Bone marrow (tissue), 2 donors: ENCODE measurements around the gene ZNF569.
"Not testable (repeated sequence)": the region's sequence is repeated elsewhere in the genome, so short reads cannot be mapped to it uniquely, and the experiment has no call there.

Source experiments
- DNase-seq, 2 donors: peaks; one replicate each; lab custom pipeline; 2025; lab: John Stamatoyannopoulos, UW

Gene ZNF569

DNA sequence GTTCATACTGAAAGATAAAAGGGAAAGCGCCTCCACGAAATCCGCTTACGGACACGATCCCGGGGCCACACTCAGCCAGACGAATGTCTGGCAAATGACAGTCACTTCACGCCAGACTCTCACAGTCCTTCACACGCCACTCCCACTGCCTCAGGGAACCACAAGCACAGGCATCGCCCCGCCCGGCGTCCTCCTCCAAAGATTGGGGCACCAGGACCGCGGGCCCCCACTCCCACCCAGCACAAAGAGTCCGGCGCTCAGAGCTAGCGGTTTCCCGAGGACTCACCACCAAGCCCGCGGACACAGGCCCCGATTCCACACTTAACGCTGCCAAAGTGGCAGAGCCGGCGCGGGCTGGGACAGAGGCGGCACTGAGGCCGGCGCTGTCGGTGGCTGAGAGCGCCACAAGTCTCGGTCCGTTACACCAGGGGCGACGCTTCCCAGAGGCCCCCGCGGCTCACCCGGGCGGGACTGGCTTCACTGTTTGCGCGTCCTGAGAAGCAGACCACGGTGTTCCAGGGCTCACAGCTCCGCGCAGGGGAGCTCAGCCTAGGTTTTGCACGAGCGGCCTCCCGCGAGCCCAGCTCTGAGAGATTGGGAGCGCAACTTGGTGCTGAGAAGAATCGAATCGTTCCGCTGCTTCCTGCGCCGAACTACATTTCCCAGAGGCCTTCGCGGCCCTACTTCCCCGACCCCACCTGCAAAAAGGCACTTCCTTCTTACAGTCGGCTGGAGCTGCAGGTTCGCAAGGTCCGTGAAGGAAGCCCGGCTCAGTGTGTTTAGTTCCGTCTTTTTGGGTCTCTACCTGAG is at the start of gene ZNF569:
ZNF569 (minus strand) TSS at position 647 of the 810 bp plus-strand sequence. CDS start 22,523 bp downstream, outside the sequence.
- DNase-seq, result peak; percentile 71 to 79

DNA sequence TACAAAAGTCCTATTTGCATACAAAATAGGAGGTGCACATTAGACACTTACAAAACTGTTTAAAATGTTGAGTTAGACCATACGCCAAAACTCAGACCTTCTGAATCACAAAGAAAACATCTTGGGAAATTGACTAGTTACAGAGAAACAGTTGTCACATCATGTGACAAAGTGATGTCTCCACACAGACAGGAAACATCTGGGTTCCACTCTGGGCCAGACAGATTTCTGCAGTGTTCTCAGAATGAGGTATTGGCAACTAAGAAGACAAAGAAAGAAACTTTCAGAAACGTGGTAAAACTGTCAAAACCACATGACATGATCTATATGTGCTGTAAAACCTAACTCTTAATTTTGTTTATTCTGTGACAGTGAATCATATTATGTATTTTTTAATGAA is 46.2 kb upstream of the ZNF569 start:
- DNase-seq, result no peak

DNA sequence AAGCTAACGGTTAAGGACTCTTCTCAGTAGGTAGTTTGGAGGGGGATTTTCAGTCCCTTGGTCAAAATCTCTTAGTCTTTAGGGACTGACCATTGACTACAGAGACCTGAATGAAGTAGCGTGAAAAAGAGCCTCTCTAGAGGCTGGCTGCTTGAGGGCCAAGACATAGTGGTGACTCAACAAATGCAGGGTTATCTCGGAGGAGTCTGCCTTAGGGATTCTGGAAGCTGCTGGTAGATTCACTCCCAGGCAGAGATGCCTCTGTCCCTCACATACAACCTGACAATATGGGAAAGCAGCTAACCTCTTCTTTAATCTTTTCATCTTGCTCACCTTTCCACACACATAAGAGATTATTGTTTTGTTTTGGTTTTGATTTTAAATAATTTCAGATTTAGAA is 44.6 kb upstream of the ZNF569 start:
- no peak for DNase-seq

DNA sequence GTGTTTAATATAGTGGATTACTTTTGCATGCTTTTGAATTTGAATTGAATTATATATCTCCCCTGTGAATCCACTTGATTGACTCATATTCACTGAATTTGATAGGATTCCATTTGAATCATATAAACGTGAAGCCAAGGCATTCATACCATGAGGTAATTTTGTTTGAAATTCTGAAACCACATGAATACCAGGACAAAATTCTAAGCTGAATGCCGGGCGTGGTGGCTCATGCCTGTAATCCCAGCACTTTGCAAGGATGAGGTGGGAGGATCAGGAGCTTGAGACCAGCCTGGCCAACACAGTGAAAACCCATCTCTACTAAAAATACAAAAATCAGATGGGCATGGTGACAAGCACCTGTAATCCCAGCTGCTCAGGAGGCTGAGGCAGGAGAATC is 43.9 kb upstream of the ZNF569 start:
- DNase-seq, result no peak

DNA sequence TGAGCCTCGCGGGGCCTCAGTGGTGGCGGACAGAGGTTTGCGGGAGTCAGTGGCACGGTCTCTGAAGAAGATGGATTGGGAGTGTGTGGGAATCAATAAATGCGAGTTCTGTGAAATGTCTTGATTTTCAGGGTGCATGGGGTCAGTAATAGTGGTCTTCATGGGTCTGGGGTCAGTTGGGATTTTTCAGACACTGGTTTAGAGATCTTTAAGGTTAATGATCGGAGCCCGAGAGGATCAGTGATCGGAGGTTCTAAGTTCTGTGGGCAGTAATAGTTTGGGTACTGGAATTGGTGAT is 39.9 kb upstream of the ZNF569 start:
- DNase-seq, result no peak

DNA sequence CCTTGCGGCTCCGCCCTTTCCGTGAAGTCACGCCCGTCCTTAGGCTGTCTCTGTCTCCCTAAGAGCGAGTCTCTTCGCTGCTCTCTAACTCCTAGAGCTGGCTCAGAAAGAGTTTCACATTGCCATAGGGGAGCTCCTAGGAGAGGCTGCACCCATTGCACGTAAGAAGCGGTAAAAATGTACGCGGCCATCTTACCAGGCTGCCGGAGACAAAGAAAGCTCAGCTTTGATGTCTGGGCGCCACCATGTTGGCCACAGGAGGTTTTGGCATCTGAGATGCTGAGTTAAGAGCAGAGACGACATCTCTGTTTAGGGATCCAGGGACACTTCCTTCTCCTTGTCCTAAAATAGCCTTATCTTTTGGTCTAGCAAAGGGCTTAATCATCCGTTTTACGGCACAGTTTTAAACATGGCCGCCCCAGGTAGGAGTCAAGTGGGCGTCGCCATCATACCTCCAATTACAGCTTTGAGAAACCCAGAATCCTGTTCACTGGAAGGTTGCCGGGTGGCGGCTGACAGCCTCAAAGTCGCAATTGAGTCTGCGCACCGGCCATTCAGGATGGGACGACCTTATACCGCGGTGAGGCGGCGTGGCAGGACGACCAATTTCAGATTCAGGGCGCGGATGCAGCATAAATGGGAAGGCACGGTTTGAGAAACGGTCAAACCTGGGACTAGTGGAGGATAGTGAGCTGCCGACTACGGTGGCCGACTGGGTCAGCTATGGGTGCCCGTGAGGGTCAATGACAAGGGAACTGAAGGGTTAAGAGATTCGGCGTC is 39.3 kb upstream of the ZNF569 start, which contains the start of gene ZNF793:
ZNF793 (plus strand) TSS at position 553 of the 780 bp plus-strand sequence. CDS start 16,501 bp downstream, outside the sequence.
- no peak for DNase-seq

DNA sequence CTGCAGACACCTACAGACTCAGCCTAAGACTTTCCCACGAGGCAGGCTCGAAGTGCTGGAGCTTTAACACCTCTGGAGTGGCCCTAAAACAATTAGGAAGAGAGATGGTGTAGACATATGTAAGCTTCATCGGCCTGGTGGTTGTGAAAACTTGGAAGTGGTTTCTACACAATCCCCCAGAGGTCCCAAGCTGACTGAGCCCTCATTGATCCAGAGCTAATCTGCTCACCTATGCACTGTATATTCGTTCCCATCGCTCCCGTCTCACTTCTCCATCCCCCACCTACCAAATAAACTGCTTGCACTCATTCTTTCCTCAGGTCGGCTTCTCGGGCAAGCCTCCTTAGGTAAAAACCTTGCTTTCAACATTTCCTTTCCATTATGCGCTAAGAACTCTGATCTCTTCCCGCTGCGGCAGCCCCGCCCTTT is 38.7 kb upstream of the ZNF569 start:
- no peak for DNase-seq

DNA sequence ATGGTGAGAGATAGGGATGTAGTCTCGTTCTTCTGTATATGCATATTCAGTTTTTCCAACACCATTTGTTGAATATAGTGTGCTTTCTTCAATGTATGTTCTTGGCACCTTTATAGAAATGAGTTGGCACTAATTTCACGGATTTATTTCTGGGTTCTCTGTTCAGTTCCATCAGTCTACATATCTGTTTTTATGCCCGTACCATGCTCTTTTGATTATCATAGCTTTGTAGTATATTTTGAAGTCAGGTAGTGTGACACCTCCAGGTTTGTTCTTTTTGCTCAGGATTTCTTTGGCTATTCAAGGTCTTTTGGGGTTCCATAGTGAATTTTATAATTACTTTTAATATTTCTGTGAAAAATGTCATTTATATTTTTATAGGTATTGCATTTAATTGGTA is 25.0 kb upstream of the ZNF569 start:
- DNase-seq, result no peak

DNA sequence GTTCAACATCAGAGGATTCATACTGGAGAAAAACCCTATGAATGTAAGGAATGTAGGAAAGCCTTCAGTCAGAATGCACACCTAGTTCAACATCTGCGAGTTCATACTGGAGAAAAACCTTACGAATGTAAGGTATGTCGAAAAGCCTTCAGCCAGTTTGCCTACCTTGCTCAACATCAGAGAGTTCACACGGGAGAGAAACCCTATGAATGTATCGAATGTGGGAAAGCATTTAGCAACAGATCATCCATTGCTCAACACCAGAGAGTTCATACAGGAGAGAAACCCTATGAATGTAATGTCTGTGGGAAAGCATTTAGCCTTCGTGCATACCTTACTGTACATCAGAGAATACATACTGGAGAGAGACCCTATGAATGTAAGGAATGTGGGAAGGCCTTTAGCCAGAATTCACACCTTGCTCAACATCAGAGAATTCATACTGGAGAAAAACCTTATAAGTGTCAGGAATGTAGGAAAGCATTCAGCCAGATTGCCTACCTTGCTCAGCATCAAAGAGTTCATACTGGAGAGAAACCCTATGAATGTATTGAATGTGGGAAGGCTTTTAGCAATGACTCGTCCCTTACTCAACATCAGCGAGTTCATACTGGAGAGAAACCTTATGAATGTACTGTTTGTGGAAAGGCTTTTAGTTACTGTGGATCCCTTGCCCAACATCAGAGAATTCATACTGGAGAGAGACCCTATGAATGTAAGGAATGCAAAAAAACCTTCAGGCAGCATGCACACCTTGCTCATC is 17.3 kb upstream of the ZNF569 start:
- no peak for DNase-seq

DNA sequence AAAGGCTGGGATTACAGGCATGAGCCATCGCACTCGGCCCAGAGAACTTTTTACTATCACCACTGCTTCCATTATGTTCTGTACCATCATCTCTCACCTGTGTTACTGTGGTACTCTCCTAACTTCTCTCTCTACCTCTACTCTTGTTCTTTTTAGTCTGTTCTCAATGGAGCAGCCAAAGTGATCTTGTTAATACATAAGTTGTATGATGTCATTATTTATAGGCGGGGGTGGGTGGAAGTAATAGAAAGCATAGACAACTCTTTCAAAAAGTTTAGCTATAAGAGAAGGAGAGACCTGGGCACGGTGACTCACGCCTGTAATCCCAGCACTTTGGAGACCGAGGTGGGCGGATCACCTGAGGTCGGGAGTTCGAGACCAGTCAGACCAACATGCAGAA is 4.9 kb upstream of the ZNF569 start:
- DNase-seq, result no peak

DNA sequence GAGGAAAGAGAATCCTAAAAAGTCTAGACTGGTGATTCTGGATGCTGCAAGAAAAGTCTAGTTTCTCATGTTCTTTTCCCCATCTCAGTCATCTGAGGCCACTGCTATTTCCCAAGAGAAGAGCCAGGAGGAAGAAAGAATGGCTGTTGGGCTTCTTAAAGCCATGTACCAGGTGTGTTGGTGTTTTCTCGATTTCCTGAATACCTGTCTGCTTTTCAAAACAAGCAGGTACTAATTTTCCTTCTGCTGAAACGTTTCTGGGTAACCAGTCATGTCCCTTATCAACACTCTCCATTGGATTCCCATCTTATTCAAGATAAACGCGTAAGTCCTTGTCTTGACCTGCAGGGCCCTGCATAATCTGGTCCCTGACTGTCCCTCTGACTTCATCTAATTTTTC is 3.0 kb upstream of the ZNF569 start:
- no peak for DNase-seq

DNA sequence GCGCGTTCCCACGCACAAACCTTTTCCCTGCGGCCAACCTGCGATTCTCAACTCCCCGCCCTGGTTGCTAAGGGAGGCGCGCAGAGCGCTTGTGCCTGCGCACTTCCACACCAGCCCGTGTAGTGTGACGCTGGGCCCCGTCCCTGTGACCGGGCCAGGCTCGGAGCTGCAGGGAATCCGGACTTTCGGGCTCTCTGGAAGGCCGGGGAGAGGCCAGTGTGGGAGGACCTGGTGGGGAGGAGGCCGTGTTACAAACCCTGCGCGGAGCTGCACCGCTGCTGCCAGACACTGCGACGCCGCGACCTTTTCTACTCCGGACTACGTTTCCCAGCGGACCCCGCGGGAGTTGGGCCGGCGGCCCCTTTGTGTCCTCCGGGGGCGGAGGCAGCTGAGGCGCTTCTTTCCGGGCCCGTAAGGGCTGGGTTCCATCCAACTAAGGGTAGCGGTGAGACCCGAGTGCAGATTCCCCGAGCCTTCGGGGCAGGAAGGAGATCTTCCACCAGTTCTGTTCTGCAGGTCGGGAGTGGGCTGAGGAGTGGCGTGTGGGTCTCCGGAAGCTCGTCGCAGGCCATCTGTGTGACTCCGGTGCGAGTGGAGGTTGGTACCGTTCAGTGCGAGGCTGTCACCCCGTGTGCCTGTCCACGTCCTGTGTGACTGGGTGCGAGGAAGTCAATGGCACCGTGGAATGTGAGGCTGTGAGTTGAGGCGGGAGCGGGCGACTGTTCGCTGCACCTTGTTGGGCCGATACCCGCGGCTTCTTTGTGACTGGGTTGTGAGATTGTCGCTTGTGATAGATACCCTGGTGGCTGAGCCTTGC is 1.9 kb upstream of the ZNF569 start, which contains the start of gene ZNF570:
ZNF570 (plus strand) TSS at position 396 of the 817 bp plus-strand sequence. CDS start 999 bp downstream, outside the sequence.
- peak; percentile 68 to 81 for DNase-seq

DNA sequence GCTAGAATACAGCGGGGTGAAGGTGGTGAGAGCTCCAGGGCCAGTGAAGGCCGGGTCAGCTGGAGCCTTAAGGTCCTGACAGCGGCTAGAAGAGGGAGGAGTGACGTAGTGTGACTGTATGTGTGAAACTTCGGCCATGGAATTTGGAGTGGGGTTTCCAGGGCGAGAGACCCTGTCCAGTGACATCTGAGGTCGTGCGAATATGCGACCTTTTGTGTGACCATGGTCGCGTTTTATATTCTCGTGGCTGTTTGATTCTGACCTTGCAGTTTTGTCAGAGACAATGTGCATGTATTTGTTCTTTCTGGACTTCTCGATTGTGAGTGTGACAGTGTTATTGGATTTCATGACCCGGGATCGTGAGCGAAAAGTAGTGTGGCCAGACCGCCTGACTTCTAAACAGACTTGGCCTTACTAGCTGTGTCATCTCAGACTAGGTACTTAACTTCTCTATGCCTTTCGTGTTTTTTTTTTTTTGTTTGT is 405 bp upstream of the ZNF569 start:
- DNase-seq, result no peak

DNA sequence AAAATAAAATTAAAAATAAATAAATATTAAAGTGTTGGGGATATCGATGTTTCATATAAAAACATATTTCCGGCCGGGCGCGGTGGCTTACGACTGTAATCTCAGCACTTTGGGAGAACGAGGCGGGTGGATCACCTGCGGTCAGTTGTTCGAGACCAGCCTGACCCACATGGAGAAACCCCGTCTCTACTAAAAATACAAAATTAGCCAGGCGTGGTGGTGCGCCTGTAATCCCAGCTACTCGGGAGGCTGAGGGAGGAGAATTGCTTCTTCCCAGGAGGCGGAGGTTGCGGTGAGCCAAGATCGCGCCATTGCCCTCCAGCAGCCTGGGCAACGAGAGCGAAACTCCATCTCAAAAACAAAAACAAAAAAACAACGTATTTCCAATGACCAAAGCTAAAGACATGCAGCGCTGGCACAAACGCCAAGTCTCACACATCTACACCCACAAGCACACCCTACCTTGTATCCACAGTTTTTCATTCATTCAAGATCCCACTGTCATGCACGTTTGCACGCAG is 907 bp downstream of the ZNF569 start:
- no peak for DNase-seq

DNA sequence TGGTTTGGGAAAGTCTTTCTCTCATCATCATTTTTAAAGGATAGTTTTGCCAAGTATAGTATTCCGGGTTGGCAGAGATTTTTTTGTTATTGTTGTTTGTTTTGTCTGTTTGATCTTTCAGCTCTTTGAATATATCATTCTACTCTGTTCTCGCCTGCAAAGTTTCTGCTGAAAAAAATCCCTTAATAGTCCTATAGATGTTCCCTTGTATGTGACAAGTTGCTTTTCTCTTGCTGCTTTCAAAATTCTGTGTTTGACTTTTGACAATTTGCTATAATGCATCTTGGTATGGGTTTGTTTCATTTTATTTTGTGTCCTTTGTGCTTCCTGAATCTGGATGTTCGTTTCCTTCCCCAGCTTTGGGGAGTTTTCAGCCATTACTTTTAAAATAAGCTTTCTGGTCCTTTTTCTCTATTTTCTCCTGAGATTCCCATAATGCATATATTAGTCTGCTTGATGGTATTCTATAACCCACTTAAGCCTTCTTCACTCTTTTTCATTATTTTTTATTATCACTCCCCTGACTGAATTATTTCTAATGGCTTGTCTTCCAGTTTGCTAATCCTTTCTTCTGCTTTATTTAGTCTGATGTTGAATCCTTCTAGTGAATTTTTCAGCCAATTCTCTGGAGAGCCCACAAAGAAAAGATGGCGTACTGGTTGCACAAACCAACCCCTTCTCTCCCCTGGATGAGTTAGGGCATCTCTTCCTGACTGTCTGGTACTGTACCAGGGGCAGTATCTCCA is 14.6 kb downstream of the ZNF569 start:
- no peak for DNase-seq

DNA sequence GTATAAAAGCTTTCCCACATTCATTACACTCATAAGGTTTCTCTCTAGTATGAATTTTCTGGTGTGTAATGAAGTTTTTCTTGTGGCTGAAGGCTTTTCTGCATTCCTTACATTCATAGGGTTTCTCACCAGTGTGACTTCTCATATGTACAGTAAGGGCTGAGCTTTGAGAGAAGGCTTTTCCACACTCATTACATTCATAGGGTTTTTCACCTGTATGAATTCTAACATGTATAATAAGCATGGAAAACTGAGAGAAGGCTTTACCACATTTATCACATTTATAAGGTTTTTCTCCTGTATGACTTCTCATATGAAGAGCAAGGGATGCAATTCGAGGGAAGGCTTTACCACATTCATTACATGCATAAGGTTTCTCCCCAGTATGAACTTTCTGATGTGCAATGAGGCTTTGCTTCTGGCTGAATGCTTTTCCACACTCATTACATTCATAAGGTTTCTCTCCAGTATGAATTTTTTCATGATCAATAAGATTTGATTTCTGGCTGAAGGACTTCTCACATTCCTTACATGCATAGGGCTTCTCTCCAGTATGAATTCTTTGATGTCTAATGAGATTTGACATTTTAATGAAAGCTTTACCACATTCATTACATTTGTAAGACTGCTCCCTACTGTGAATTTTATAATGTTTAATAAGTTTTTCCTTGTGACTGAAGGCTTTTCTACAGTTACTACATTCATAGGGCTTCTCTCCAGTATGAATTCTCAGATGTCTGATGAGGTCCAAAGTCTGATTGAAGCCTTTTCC is 53.7 kb downstream of the ZNF569 start:
- no peak for DNase-seq

DNA sequence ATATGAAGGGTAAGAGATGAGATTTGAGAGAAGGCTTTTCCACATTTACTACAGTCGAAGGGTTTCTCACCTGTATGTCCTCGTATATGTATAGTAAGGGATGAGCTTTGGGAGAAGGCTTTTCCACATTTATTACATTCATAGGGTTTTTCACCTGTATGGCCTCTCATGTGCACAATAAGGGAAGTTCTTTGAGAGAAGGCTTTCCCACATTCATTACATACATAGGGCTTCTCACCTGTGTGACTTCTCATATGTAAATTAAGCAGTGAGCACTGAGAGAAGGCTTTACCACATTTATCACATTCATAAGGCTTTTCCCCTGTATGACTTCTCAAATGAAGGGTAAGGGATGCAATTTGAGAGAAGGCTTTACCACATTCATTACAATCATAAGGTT is 54.5 kb downstream of the ZNF569 start:
- DNase-seq, result no peak

DNA sequence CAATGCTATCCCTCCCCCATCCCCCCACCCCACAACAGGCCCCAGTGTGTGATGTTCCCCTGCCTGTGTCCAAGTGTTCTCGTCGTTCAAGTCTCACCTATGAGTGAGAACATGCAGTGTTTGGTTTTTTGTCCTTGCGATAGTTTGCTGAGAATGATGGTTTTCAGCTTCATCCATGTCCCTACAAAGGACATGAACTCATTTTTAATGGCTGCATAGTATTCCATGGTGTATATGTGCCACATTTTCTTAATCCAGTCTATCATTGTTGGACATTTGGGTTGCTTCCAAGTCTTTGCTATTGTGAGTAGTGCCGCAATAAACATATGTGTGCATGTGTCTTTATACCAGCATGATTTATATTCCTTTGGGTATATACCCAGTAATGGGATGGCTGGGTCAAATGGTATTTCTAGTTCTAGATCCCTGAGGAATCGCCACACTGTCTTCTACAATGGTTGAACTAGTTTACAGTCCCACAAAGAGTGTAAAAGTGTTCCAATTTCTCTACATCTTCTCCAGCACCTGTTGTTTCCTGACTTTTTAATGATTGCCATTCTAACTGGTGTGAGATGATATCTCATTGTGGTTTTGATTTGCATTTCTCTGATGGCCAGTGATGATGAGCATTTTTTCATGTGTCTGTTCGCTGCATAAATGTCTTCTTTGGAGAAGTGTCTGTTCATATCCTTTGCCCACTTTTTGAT is 61.0 kb downstream of the ZNF569 start:
- DNase-seq, result not testable (repeated sequence)

DNA sequence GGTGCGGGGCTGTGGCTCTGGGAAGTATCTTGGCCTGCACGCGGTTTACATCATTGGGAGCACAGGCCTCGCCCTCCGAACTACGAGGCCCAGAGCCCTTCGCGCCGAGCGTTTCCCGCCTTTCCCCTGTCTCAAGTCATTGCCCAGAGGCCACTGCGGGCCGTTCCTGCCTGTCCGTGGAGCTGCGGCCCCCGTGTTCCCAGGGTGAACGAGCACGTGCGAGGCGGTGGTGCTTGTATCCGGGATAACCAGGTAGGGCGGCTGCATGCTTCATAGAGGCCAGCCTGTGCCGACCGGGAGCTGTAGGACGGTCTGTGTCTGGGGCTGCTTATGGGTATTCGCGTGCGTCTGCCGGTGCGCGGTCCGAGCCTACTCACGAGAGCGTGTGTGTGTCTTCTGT is 63.8 kb downstream of the ZNF569 start:
- DNase-seq, result no peak
